Amygdala (tissue), 56 donors: ENCODE data around the gene SPINK1.
"Not testable (repeated sequence)": the region's sequence is repeated elsewhere in the genome, so short reads cannot be mapped to it uniquely, and the experiment has no call there.

ENCODE experiments used
- DNase-seq, 56 donors: peaks; one replicate each; lab custom pipeline; 2025; lab: John Stamatoyannopoulos, UW

The SPINK1 gene

GRCh38 chr5:147854894-147855773 lies 23.7 kb upstream of the SPINK1 start:
- DNase-seq, result no peak

GRCh38 chr5:147854331-147854730 lies 22.9 kb upstream of the SPINK1 start:
- no peak for DNase-seq

DNA sequence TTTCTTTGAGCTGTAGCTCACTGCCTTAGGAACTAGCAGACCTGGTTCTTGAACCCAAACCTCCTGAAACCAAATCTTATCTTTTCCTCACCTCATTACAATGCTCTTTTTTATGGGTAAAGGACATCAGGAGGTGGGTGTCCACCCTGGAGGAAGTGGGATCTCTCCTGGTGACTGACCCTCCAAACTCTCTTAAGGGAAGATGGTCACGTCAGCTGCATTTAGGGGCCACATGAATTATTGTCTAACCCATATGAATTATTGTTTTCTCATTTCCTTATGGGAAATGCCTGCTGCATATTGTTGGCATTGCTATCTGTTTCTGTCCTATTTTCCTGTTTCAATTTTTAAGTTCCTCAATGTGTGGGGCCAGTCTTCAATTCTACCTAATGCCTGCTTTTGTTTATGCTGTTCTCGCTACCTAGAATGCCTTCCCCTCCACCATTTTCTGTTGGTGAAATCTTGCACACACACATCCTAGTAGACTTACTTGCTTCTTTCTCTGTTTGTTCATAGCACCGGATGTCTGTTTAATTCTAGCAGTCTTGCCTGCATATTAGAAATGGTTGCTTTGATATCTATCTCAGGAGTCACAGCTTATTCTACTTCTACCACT lies 22.0 kb upstream of the SPINK1 start:
- DNase-seq, result no peak

DNA sequence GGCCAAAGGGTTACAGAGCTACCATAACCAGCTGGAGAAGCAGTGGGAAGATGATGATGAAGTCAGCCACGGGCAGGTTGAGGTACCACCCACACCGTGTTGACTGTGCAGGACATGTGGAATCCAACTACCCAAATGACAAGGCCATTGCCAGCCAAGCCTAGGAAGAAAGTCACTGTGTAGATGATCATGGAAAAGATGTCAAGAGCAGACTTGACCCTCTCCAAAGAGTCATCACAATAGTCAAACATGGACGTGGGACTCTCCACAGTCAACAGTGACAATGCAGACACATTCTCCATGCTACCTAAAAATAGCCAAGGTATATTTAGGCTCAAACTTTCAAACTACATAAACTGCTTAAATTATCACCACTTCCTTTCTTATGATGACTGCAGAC lies 20.9 kb upstream of the SPINK1 start:
- no peak for DNase-seq

- no peak for DNase-seq
These were observed 20.1 kb upstream of the SPINK1 start for GRCh38 chr5:147851578-147851977.

DNA sequence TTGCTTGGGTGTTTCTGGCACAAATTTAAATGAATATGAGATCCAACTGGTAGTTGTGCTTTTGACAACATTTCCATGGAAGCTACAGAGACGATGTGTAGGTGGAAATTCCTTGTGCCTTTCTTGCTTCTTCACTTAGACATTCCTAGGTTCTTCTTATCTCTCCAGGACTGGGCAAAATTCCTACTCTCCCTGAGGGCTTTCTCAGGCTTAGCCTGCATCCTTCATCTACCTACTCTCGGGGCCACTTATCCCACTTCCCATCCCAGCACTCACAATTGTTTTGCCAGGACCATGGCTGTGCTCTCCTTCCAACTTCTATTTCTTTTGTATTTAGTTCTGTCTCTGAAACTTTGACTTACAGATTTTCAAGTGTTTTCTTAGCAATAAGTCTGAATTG lies 17.8 kb upstream of the SPINK1 start:
- DNase-seq, result no peak

- DNase-seq, result no peak
These were observed 14.1 kb upstream of the SPINK1 start for GRCh38 chr5:147845618-147846017.

GRCh38 chr5:147844846-147845245 lies 13.4 kb upstream of the SPINK1 start:
- DNase-seq, result no peak

DNA sequence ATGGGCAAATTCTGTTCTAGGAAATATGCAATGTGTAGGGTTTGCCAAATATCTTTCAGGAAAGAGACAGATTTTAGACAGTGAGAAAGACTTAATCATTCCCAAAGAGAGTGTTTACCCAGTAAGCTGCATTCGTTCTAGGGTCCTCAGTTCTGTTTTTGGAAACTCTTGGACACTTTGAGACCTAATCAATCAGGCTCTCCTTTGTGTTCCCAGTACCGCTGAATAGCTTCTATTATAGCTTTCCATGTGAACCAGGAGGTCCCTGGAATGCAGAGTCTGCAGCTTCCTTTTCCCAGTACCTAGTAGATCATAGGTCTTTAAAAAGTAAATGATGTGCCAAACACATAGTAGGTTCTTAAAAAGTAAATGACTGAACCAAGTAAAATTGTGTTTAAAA lies 11.4 kb upstream of the SPINK1 start:
- DNase-seq, result no peak

- DNase-seq, result no peak
These were observed 5.0 kb upstream of the SPINK1 start for GRCh38 chr5:147836439-147836838.

DNA sequence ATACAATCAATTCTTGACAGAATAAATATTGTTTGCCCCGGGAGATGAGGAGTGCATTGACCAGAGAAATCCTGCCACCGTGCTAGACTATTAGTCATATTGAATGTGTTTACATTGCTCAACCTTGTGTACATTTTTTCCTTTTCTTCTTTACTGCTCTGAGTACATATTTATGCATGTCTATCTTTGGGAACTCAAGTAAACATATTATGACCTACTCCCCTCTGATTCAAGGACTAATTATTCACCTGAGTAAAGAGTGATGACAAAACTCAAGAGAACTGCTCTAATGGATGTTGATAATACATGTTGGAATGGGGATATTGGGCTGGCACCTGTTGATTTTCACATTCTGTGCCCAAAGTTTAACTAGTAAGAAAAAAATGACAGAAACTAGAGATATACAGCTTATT lies 3.9 kb upstream of the SPINK1 start:
- DNase-seq, result no peak

DNA sequence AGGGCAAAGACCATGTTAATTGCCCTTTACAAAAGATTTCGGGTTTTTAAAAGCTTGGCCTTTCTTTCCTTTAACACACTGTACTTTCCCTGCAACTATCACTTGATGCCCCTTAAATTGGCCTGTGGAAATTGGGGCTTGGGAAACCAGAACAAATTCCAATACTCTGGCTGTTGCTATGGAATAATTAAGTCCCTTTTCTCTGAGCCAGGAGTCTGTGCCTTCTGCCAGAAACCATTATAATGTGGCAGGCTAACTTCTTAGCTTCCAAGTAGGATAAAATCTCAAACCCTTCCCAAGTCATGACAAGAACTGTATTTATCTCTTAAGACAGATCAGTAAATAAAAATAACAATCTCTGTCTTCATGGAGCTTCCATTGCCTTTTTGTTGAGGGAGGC lies 1.1 kb upstream of the SPINK1 start:
- DNase-seq, result no peak

GRCh38 chr5:147830035-147830434 lies 1.4 kb downstream of the SPINK1 start:
- DNase-seq, result no peak

DNA sequence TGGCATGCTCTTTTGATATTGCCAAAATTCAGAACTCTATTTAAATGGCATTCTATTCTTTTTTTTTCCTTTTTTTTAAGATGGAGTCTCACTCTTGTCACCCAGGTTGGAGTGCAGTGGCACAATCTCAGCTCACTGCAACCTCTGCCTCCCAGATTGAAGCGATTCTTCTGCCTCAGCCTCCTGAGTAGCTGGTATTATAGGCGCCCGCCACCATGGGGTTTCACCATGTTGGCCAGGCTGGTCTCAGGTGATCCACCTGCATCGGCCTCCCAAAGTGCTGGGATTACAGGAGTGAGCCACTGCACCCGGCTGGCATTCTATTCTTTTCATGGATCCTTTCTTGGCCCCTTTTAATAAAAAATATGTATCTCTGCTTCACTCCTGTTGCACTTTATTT lies 4.5 kb downstream of the SPINK1 start:
- DNase-seq, result not testable (repeated sequence)

GRCh38 chr5:147826361-147826760 lies 5.1 kb downstream of the SPINK1 start:
- DNase-seq, result no peak

GRCh38 chr5:147822686-147823491 lies 8.6 kb downstream of the SPINK1 start:
- peak in 36 of 56 donors; percentile 1 to 78 (median 14) for DNase-seq

- not testable (repeated sequence) for DNase-seq
These were observed 9.2 kb downstream of the SPINK1 start for GRCh38 chr5:147822222-147822621.

- no peak for DNase-seq
These were observed 9.7 kb downstream of the SPINK1 start for GRCh38 chr5:147821766-147822165.

GRCh38 chr5:147819261-147819770 lies 12.2 kb downstream of the SPINK1 start:
- DNase-seq, result no peak

DNA sequence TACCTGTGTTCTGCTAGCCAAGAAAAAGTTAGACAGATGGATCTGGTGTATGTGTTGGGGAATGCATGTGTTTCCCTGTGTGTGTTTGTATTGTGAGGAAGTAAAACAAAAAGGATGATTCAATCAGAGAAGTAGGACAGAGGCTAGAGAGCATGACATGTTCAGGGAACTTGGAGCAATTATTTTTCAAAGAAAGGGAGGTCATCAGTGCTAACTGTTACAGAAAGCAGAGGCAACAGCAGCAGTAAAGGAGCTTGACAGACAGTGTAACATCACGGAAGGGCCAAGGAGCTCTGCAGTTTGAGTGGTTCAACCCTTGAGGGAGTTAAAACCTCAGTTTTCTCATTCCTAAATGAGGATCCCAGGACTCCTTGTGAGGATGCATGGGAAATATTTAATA lies 13.2 kb downstream of the SPINK1 start:
- DNase-seq, result no peak

DNA sequence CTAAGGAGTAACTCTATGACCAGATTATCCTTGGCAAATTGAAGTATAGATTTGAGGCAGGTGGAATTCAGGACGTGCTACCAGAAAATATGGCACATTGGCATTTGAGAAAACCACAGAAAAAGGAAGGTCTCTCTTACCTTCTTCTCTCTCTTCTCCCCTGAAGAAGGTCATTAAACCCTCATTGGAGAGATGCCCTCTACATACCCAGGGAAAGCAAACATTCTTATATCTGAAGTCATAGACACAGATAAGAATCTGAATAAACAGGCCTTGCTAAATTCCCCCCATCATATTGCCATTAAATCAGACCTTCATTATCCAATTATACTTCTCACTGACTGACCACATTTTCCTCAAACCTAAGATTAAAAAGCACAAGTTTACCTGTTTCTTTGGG lies 17.8 kb downstream of the SPINK1 start:
- no peak for DNase-seq
